A549 (cell line): ENCODE data around the gene HERC4.

Experiments used
- CEBPB ChIP-seq, 2 experiments: fragments of >200 bp in 1 of 2; sonication (Bioruptor Twin) in 1 of 2; formaldehyde crosslinking in 1 of 2; IDR thresholded peaks; 2 replicates each; pipeline ENCODE4 v1.6.1; 2012 to 2016
- CTCF ChIP-seq: fragments of >200 bp; sonication (Bioruptor Twin); formaldehyde crosslinking; IDR thresholded peaks from 3 replicates; pipeline ENCODE4 v1.5.1; 2016
- POLR2A ChIP-seq: IDR thresholded peaks from 2 replicates; pipeline ENCODE4 v1.6.1; 2012; ENCODE audit warnings: mild to moderate bottlenecking, low read length

- TF ChIP-seq CEBPB (IDR thresholded peaks at IDR 0.05) = no peak
- TF ChIP-seq POLR2A = no peak
- no peak for TF ChIP-seq CTCF
Measured at GRCh38 chr10:68079434-68079833, 4.4 kb upstream of the HERC4 start.
